GM21528 (cell line): ENCODE results near the gene KIRREL2.

Experiments
- ATAC-seq: cut with Tn5 transposase; IDR thresholded peaks from one replicate; pipeline ENCODE4 v1.9.1; 2021; ENCODE audit warnings: mild to moderate bottlenecking, moderate library complexity; ENCODE audit not compliant: unreplicated experiment, low FRiP score

Gene KIRREL2

DNA sequence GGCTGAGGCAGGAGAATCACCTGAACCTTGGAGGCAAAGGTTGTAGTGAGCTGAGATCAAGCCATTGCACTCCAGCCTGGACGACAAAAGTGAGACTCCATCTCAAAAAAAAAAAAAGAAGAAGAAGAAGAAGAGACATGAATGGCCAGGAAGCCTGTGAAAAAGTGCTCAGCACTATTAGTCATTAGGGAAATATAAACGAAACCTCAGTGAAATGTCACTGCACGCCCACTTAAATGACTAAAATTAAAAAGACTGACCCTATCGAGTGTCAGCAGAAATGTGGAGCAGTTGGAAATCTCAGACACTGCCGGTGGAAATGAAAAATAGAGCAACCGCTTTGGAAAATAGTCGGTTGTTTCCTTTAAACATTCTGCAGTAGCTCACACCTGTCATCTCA lies 56.9 kb downstream of the KIRREL2 start:
- ATAC-seq = no peak

DNA sequence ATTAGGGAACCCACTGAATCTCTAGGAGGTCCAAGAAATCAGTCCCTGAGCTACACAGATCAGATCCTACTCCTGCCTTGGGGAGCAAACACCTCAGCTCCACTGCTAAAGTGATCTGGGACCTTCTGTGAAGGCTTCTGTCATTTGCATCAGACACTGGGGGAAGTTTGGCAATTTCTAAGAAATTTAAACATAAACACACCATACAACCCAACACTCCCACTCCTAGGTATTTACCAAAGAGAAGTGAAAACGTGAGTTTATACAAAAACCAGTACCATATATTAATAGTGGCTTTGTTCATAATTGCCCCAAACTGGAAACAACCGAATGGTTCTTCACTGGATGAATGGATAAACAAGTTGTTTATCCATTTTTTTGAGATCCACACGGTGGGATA lies 58.7 kb downstream of the KIRREL2 start:
- ATAC-seq = no peak
